Right atrium auricular region (tissue), 2 donors: Measurements from ENCODE around the gene PTPRN2. TPM values are rescaled to one million over a fixed set of nuclear protein-coding genes. Genes with fewer than 3 reads are reported as not detected.

Source experiments
- DNase-seq: peaks from one replicate; pipeline ENCODE4 v3.0.0-alpha.2; 2019; ENCODE audit warnings: low spot score
- H3K27ac ChIP-seq, 2 donors: fragments of 200-600 bp; sonication (generic); 1 replicate in 1 of 2; 2 replicates in 1 of 2; pipeline ENCODE4 v1.5.1; 2016 to 2019
- H3K27me3 ChIP-seq, 2 donors: fragments of 200-600 bp; sonication (generic); one replicate each; pipeline versions ENCODE4 v1.5.1 to v1.6.0; 2017 to 2019
- H3K36me3 ChIP-seq: fragments of 200-600 bp; sonication (generic); one replicate; pipeline ENCODE4 v1.5.1; 2016
- H3K4me1 ChIP-seq, 2 donors: fragments of 200-600 bp; sonication (generic); one replicate each; pipeline versions ENCODE4 v1.5.1 to v1.6.0; 2017 to 2019
- H3K4me3 ChIP-seq, 2 donors: fragments of 200-600 bp; sonication (generic); 1 replicate in 1 of 2; 2 replicates in 1 of 2; pipeline ENCODE4 v1.5.1; 2017 to 2019; ENCODE audit warnings: mild to moderate bottlenecking in 1 of 2, moderate library complexity in 1 of 2
- H3K9me3 ChIP-seq, 2 donors: fragments of 200-600 bp; sonication (generic); one replicate each; pipeline ENCODE4 v1.5.1; 2019
- total RNA-seq, 2 donors: library from RNA; depleted of rRNA; stranded (reverse); fragments of >200 nt; gene quantifications; one replicate each; pipeline ENCODE4 v1.1.0, GENCODE V29; 2016
- TF ChIP-seq, protein P1 (sequence below), 2 donors: fragments of 200-600 bp; sonication (generic); IDR thresholded peaks; one replicate each; pipeline ENCODE4 v1.5.1; 2019; ENCODE audit warnings: antibody characterized with exemption in 2 of 2

The PTPRN2 gene
- total RNA-seq, 2 donors from 2014 or later, result 2.6 to 2.7 TPM

DNA sequence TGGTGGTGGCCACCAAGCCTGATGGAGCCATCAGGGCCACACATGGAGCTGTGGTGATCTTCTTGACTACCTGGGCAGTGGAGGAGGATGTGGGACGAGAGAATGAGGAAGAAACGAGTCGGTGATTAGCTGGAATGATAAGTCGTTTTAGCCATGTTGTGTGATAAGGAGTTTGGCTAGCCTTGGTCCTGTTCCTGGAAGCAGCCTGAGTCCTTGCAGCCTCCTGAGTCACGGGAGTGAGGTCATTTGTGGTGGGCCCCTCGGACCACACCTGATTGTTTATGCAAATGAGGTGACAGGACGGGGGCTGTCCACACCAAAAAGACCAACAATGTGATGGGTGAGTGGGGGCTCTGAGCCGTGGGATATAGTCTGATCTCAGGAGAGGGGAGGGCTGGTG lies 554.4 kb downstream of the PTPRN2 start:
- no peak overlapping the region for H3K27ac ChIP-seq
- H3K9me3 ChIP-seq, result peaks cover 0 to 16% of the 10 kb centered on the region in 2 donors
- TF ChIP-seq, protein P1, sequence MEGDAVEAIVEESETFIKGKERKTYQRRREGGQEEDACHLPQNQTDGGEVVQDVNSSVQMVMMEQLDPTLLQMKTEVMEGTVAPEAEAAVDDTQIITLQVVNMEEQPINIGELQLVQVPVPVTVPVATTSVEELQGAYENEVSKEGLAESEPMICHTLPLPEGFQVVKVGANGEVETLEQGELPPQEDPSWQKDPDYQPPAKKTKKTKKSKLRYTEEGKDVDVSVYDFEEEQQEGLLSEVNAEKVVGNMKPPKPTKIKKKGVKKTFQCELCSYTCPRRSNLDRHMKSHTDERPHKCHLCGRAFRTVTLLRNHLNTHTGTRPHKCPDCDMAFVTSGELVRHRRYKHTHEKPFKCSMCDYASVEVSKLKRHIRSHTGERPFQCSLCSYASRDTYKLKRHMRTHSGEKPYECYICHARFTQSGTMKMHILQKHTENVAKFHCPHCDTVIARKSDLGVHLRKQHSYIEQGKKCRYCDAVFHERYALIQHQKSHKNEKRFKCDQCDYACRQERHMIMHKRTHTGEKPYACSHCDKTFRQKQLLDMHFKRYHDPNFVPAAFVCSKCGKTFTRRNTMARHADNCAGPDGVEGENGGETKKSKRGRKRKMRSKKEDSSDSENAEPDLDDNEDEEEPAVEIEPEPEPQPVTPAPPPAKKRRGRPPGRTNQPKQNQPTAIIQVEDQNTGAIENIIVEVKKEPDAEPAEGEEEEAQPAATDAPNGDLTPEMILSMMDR (IDR thresholded peaks at IDR 0.05), result no peak
- no peaks in the 10 kb centered on the region for H3K4me1 ChIP-seq
- no peak for DNase-seq
- no peaks in the 10 kb centered on the region for H3K36me3 ChIP-seq
- H3K4me3 ChIP-seq, result no peak overlapping the region
- H3K27me3 ChIP-seq, result no peaks in the 10 kb centered on the region

DNA sequence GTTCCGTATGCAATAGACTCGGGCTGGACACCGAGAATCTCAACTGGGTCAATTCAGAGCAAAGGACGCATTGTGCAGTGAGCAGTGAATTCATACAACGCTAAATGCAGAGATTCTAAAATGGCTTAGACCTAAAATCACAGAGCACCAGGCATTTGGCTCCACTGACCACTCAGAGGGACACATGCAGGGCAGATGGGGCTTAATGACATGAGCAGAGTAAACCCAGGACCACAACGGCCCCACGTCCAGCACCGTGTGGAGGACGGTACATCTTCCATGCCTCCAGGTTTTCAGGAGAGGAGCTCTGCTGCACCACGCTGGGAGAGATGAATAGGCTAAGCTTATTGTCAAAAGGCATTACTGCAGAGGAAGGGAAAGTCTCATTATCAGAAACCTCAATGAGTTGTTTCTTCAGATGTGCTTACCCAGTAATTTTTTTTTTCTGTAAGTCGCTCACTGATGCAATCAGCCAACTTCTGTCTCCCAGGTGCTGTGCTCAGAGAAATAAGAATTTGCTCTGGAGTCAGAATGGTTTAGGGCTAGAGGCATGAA lies 555.0 kb downstream of the PTPRN2 start:
- DNase-seq, result no peak
- H3K27ac ChIP-seq, result no peak overlapping the region

DNA sequence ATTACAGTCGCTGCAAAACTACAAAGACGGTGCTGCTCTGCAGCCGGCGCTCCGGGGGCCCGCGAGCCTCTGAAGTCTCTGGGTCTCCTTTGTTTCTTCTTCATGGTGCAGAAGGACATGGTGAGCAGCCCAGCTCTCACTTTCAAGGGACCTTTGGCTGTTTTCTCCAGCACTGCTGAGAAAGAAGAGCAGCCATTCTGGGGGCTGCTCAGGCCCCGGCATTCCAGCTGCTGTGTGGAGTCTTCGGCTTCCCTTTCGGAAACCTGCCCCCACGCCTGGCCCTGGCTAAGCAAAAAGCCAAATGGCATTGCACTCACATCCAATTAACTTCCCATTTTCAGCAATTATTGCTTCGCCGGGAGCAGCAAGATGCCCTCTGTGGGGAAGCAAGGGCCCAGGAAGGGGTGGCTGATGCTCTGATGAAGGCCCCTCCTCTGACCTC lies 555.7 kb downstream of the PTPRN2 start:
- H3K27me3 ChIP-seq, result no peaks in the 10 kb centered on the region
- H3K9me3 ChIP-seq, result peaks cover 0 to 7% of the 10 kb centered on the region in 2 donors
- DNase-seq, result no peak
- no peaks in the 10 kb centered on the region for H3K36me3 ChIP-seq
- no peak overlapping the region for H3K4me3 ChIP-seq
- H3K4me1 ChIP-seq, result no peaks in the 10 kb centered on the region
- TF ChIP-seq, protein P1 (IDR thresholded peaks at IDR 0.05), result no peak
- no peak overlapping the region for H3K27ac ChIP-seq

More for the DNA sequence above, 555.0 kb downstream of the PTPRN2 start:
- Histone ChIP-seq H3K36me3 (no peaks in the 10 kb centered on the region), H3K4me3 (no peak overlapping the region), H3K9me3 (peaks cover 0 to 10% of the 10 kb centered on the region in 2 donors), H3K27me3 (no peaks in the 10 kb centered on the region), H3K4me1 (no peaks in the 10 kb centered on the region)
- TF ChIP-seq, protein P1 (IDR thresholded peaks at IDR 0.05), result no peak

DNA sequence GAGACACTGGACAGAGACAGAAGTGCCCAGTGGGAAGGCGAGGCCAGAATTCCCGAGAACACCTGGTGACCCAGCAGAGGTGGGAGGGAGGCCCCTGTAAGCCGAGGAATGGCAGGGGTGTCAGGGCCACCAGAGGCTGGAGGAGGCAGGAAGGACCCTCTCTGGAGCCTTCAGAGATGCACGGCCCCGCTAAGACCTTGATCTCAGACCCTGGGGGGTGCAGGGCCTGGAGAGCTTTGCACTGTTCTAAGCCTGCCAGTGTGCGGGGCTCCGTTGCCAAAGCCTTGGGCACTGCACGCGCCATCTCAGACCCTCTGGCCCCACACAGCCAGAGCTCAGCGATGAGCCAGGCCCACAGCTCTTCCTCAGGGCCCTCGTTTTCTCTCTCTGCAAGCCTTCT lies 557.1 kb downstream of the PTPRN2 start:
- TF ChIP-seq, protein P1 (IDR thresholded peaks at IDR 0.05), result no peak
- Histone ChIP-seq H3K36me3 (no peaks in the 10 kb centered on the region), H3K27ac (no peak overlapping the region), H3K4me3 (no peak overlapping the region), H3K9me3 (peaks cover 0 to 7% of the 10 kb centered on the region in 2 donors), H3K4me1 (no peaks in the 10 kb centered on the region), H3K27me3 (no peaks in the 10 kb centered on the region)
- no peak for DNase-seq

DNA sequence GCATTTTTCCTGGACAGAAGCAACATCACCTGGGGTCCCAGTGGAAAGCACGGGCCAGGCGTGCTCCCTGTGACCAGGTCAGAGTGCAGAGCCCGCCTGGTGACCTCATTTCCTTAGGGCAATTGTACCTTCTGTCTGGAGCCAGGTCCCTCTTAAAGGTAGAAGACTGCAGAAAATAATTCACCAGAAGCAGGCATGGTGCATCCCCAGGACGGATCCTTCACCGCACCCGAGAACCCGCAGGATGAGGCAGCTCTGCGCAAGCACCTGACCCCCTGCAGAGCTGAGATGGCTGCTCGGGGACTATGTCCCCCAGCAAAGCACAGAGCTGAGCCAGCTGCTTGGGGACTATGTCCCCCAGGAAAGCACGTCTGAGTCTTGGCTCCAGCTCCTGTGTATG lies 557.6 kb downstream of the PTPRN2 start:
- H3K27me3 ChIP-seq, result no peaks in the 10 kb centered on the region
- no peaks in the 10 kb centered on the region for H3K4me1 ChIP-seq
- no peak overlapping the region for H3K4me3 ChIP-seq
- no peak overlapping the region for H3K27ac ChIP-seq
- H3K36me3 ChIP-seq, result no peaks in the 10 kb centered on the region
- peaks cover 0 to 7% of the 10 kb centered on the region in 2 donors for H3K9me3 ChIP-seq
- TF ChIP-seq, protein P1 (IDR thresholded peaks at IDR 0.05), result no peak
- DNase-seq, result no peak

DNA sequence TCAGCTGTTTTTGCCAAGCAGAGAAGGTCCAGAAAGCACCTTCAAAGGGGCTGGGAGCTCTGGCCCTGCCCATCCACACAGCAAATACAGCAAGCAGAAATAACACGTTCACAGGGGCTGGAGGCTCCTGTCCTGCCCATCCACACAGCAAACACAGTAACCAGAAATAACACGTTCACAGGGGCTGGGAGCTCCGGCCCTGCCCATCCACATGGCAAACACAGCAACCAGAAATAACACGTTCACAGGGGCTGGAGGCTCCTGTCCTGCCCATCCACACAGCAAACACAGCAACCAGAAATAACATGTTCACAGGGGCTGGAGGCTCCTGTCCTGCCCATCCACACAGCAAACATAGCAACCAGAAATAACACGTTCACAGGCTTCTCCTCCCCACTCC lies 558.1 kb downstream of the PTPRN2 start:
- DNase-seq, result no peak
- TF ChIP-seq, protein P1 (IDR thresholded peaks at IDR 0.05), result no peak

More for the DNA sequence above, 558.1 kb downstream of the PTPRN2 start:
- Histone ChIP-seq H3K36me3 (no peaks in the 10 kb centered on the region), H3K27ac (no peak overlapping the region), H3K4me3 (no peak overlapping the region), H3K9me3 (peaks cover 0 to 7% of the 10 kb centered on the region in 2 donors), H3K4me1 (no peaks in the 10 kb centered on the region), H3K27me3 (no peaks in the 10 kb centered on the region)
